GM12892 (cell line): ENCODE results near the gene ZFP62.

Experiments
- POLR2A ChIP-seq: IDR thresholded peaks from 2 replicates; pipeline ENCODE4 v1.6.1; 2011; ENCODE audit warnings: low read depth, low read length, control low read depth
- POLR2AphosphoS5 ChIP-seq: IDR thresholded peaks from 2 replicates; pipeline ENCODE4 v1.6.1; 2011; ENCODE audit warnings: low read depth, low read length, control low read depth

GRCh38 chr5:180818677-180819341, 42.3 kb downstream of the ZFP62 start:
- TF ChIP-seq POLR2AphosphoS5 (no peak), POLR2A (no peak)
